ENCODE results near the gene PHF3.

PHF3 gene

GRCh38 chr6:63649847-63650265 lies 14.3 kb downstream of the PHF3 start:
- no peak for DNase-seq

- DNase-seq = no peak
Observed at GRCh38 chr6:63652980-63653379, 17.4 kb downstream of the PHF3 start.

GRCh38 chr6:63660757-63661156 lies 25.2 kb downstream of the PHF3 start:
- DNase-seq = no peak

- DNase-seq = no peak
Observed at GRCh38 chr6:63661769-63662168, 26.2 kb downstream of the PHF3 start.

- no peak for DNase-seq
Observed at GRCh38 chr6:63663147-63663955, 27.7 kb downstream of the PHF3 start.

GRCh38 chr6:63663956-63664281 lies 28.3 kb downstream of the PHF3 start:
- DNase-seq = no peak

- no peak for DNase-seq
Observed at GRCh38 chr6:63671098-63671754, 35.6 kb downstream of the PHF3 start.

- DNase-seq = no peak
Observed at GRCh38 chr6:63672582-63673129, 37.1 kb downstream of the PHF3 start.

GRCh38 chr6:63673692-63674091 lies 38.1 kb downstream of the PHF3 start:
- DNase-seq = no peak

GRCh38 chr6:63674635-63675034 lies 39.0 kb downstream of the PHF3 start:
- no peak for DNase-seq

GRCh38 chr6:63675138-63675537 lies 39.5 kb downstream of the PHF3 start:
- no peak for DNase-seq

- DNase-seq = no peak
Observed at GRCh38 chr6:63676412-63677114, 41.0 kb downstream of the PHF3 start.

- no peak for DNase-seq
Observed at GRCh38 chr6:63677282-63677681, 41.7 kb downstream of the PHF3 start.

- no peak for DNase-seq
Observed at GRCh38 chr6:63683071-63683603, 47.5 kb downstream of the PHF3 start.

- DNase-seq = no peak
Observed at GRCh38 chr6:63685446-63686379, 50.1 kb downstream of the PHF3 start.

- DNase-seq = no peak
Observed at GRCh38 chr6:63689421-63689820, 53.8 kb downstream of the PHF3 start.

- no peak for DNase-seq
Observed at GRCh38 chr6:63690221-63690620, 54.6 kb downstream of the PHF3 start.

GRCh38 chr6:63705707-63706106 lies 70.1 kb downstream of the PHF3 start:
- DNase-seq = no peak

- no peak for DNase-seq
Observed at GRCh38 chr6:63706630-63707029, 71.0 kb downstream of the PHF3 start.

GRCh38 chr6:63708631-63709030 lies 73.0 kb downstream of the PHF3 start:
- no peak for DNase-seq

- DNase-seq = no peak
Observed at GRCh38 chr6:63709148-63709547, 73.5 kb downstream of the PHF3 start.

- no peak for DNase-seq
Observed at GRCh38 chr6:63713332-63713731, 77.7 kb downstream of the PHF3 start.

All from stimulated activated CD4-positive, alpha-beta T cell treated with anti-CD3 and anti-CD28 coated beads, Interleukin-1b, Interleukin-23, amount 100 ng/mL, for 48 hours (primary cell).